Smooth muscle cell (in vitro differentiated cells): ENCODE measurements around the gene MAD1L1. TPM values are rescaled to one million over a fixed set of nuclear protein-coding genes. Genes with fewer than 3 reads are reported as not detected.

Experiments
- DNase-seq: peaks from one replicate; lab custom pipeline; 2025; ENCODE audit not compliant: unreplicated experiment; lab: John Stamatoyannopoulos, UW
- H2AFZ ChIP-seq: fragments of 200-600 bp; sonication (generic); 2 replicates; pipeline ENCODE4 v1.6.0; 2016; ENCODE audit warnings: antibody characterized with exemption, low read depth, mild to moderate bottlenecking
- H3F3A ChIP-seq: fragments of 200-600 bp; sonication (generic); 2 replicates; pipeline ENCODE4 v1.6.0; 2017; ENCODE audit warnings: antibody characterized with exemption, low read depth
- H3K27ac ChIP-seq: fragments of 200-600 bp; sonication (generic); 2 replicates; pipeline ENCODE4 v1.5.1; 2016; ENCODE audit warnings: low read depth, mild to moderate bottlenecking
- H3K27me3 ChIP-seq: fragments of 200-600 bp; sonication (generic); 2 replicates; pipeline ENCODE4 v1.6.1; 2016; ENCODE audit warnings: low read depth, mild to moderate bottlenecking
- H3K36me3 ChIP-seq: fragments of 200-600 bp; sonication (generic); 2 replicates; pipeline ENCODE4 v1.5.1; 2016; ENCODE audit warnings: low read depth
- H3K4me1 ChIP-seq: fragments of 200-600 bp; sonication (generic); 2 replicates; pipeline ENCODE4 v1.5.1; 2016; ENCODE audit warnings: low read depth
- H3K4me2 ChIP-seq: fragments of 200-600 bp; sonication (generic); 2 replicates; pipeline ENCODE4 v1.6.0; 2016; ENCODE audit warnings: mild to moderate bottlenecking
- H3K4me3 ChIP-seq: fragments of 200-600 bp; sonication (generic); 2 replicates; pipeline ENCODE4 v1.5.1; 2016; ENCODE audit warnings: mild to moderate bottlenecking
- H3K79me2 ChIP-seq: fragments of 200-600 bp; sonication (generic); 2 replicates; pipeline ENCODE4 v1.6.0; 2016; ENCODE audit warnings: low read depth, mild to moderate bottlenecking
- H3K9ac ChIP-seq: fragments of 200-600 bp; sonication (generic); 2 replicates; pipeline ENCODE4 v1.6.0; 2016; ENCODE audit warnings: low read depth
- H3K9me3 ChIP-seq: fragments of 200-600 bp; sonication (generic); replicated peaks from 2 replicates; pipeline ENCODE4 v1.5.1; 2016; ENCODE audit warnings: low read depth
- H4K20me1 ChIP-seq: fragments of 200-600 bp; sonication (generic); 2 replicates; pipeline ENCODE4 v1.6.0; 2016; ENCODE audit warnings: low read depth
- WGBS: methylation state at CpG from one replicate; pipeline ENCODE4 v1.1.7; 2016; ENCODE audit warnings: low lambda C conversion rate; 5-methylcytosine and 5-hydroxymethylcytosine counted together
- polyA plus RNA-seq: library from polyadenylated mRNA; unstranded; fragments of >200 nt; fragmentation: Nextera tagmentation; extraction: Ambion mirVana; gene quantifications from 2 replicates; pipeline ENCODE4 v1.2.1, GENCODE V29; 2016
- total RNA-seq: library from RNA; depleted of rRNA; stranded (reverse); fragments of >200 nt; gene quantifications from 2 replicates; pipeline ENCODE4 v1.2.3, GENCODE V29; 2014
- TF ChIP-seq, protein P1 (sequence below): fragments of 200-600 bp; sonication (generic); IDR thresholded peaks from 2 replicates; pipeline ENCODE4 v1.5.1; 2017; ENCODE audit warnings: borderline replicate concordance, mild to moderate bottlenecking, antibody characterized with exemption; ENCODE audit not compliant: insufficient read depth, poor library complexity, severe bottlenecking

The MAD1L1 gene
- total and polyA plus RNA-seq, 2 experiments from 2014 or later: 33.4 to 60.7 TPM

DNA sequence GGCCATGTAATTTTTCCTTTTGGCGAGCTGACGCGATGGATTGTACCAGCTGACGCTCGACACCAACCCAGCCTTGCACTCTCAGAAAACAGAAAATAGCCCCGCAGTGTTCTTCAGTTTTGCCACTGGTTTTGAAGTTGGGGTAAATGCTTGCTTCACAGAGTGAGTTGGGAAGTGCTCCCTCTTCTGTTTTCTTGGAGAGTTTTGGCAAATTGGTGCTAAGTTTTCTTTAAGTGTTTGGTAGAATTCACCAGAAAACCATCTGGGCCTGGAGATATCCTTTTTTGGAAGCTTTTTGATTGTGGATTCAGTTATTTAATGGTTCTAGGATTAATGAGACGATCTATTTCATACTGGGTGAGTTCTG is 309.9 kb downstream of the MAD1L1 start:
- H3F3A ChIP-seq: peaks cover 5% of the 10 kb centered on the region
- H3K4me3 ChIP-seq: no peak overlapping the region
- no peaks in the 10 kb centered on the region for H3K4me1 ChIP-seq
- H3K9me3 ChIP-seq: no peaks in the 10 kb centered on the region
- no peaks in the 10 kb centered on the region for H3K27me3 ChIP-seq
- H4K20me1 ChIP-seq: peaks cover 26% of the 10 kb centered on the region
- H3K36me3 ChIP-seq: no peaks in the 10 kb centered on the region
- TF ChIP-seq, protein P1, sequence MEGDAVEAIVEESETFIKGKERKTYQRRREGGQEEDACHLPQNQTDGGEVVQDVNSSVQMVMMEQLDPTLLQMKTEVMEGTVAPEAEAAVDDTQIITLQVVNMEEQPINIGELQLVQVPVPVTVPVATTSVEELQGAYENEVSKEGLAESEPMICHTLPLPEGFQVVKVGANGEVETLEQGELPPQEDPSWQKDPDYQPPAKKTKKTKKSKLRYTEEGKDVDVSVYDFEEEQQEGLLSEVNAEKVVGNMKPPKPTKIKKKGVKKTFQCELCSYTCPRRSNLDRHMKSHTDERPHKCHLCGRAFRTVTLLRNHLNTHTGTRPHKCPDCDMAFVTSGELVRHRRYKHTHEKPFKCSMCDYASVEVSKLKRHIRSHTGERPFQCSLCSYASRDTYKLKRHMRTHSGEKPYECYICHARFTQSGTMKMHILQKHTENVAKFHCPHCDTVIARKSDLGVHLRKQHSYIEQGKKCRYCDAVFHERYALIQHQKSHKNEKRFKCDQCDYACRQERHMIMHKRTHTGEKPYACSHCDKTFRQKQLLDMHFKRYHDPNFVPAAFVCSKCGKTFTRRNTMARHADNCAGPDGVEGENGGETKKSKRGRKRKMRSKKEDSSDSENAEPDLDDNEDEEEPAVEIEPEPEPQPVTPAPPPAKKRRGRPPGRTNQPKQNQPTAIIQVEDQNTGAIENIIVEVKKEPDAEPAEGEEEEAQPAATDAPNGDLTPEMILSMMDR: no peak
- 94% methylated on average over 7 of the region's 7 CpGs for WGBS
- DNase-seq: no peak
- no peak overlapping the region for H3K4me2 ChIP-seq
- H3K9ac ChIP-seq: no peak overlapping the region
- H3K27ac ChIP-seq: no peak overlapping the region
- H2AFZ ChIP-seq: no peak overlapping the region
- no peaks in the 10 kb centered on the region for H3K79me2 ChIP-seq

DNA sequence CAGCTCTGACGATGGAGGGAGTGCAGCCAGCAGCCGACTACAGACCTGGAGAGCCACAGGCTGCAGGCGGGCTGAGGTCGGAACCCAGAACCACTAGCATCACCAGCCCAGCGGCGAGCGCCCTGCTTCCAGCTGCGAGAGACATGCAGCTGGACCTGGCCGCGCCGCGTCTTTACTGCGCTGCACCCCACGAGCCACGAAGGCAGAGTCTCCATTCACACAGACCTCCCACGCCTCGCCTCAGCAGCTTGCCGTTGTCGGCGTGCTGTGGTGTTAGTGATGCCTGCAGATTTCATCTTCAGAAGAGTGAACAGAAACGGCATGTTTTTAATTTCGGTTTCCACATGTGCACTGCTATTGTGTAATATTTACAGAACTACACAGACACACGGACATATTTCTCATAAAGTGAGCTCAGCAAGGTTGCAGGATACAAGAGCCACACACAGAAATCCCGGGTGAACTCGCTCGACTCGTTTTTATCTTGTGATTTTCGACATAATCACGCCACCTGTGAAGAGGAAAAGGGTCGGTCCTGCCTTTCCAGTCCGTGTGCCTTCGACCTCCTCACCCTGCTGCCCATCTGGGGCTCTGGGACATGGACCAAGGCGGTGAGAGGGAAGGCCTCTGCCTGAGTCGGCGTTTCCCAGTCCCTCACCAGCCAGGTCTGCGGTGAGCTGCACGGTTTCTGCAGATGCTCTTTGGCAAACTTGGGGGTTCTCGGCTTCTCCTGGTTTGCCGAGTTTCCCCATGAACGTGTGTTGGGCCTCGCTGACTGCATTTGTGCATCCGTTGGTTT is 310.5 kb downstream of the MAD1L1 start:
- no peaks in the 10 kb centered on the region for H3K9me3 ChIP-seq
- no peak overlapping the region for H3K4me3 ChIP-seq
- H3F3A ChIP-seq: peaks cover under 1% of the 10 kb centered on the region
- no peaks in the 10 kb centered on the region for H3K4me1 ChIP-seq
- H3K27ac ChIP-seq: no peak overlapping the region
- no peaks in the 10 kb centered on the region for H3K27me3 ChIP-seq
- DNase-seq: no peak
- H3K9ac ChIP-seq: no peak overlapping the region
- H4K20me1 ChIP-seq: peaks cover 24% of the 10 kb centered on the region
- H3K4me2 ChIP-seq: no peak overlapping the region
- H3K36me3 ChIP-seq: no peaks in the 10 kb centered on the region
- no peaks in the 10 kb centered on the region for H3K79me2 ChIP-seq
- H2AFZ ChIP-seq: no peak overlapping the region
- WGBS: 91% methylated on average over 42 of the region's 42 CpGs
- TF ChIP-seq, protein P1: no peak

DNA sequence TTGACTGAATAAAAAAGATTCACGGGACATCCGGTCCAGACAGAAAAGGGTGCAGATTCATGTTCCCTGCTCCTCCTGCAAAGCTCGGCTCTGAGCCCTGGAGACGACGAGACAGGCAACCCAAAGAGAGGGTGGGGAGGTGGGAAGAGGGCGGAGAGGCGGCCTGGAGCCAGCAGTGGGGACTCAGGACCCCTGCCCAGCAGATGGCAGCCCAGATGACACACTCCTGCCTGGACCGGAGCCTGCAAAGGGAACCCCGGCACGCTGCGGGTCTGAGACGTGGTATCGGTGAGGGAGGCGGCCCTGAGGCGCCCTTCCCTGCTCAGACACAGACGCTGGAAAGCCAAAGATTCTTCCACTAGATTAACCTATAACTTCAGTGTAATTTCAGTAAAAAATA is 311.9 kb downstream of the MAD1L1 start:
- Histone ChIP-seq H3K4me2 (no peak overlapping the region), H3K79me2 (no peaks in the 10 kb centered on the region), H3K9me3 (no peaks in the 10 kb centered on the region), H3K9ac (no peak overlapping the region), H4K20me1 (peaks cover 11% of the 10 kb centered on the region), H3K4me3 (no peak overlapping the region), H3K27me3 (no peaks in the 10 kb centered on the region), H3K27ac (no peak overlapping the region), H3F3A (no peaks in the 10 kb centered on the region), H3K36me3 (no peaks in the 10 kb centered on the region), H3K4me1 (no peaks in the 10 kb centered on the region), H2AFZ (no peak overlapping the region)
- TF ChIP-seq, protein P1: no peak
- 95% methylated on average over 16 of the region's 16 CpGs for WGBS
- DNase-seq: no peak

DNA sequence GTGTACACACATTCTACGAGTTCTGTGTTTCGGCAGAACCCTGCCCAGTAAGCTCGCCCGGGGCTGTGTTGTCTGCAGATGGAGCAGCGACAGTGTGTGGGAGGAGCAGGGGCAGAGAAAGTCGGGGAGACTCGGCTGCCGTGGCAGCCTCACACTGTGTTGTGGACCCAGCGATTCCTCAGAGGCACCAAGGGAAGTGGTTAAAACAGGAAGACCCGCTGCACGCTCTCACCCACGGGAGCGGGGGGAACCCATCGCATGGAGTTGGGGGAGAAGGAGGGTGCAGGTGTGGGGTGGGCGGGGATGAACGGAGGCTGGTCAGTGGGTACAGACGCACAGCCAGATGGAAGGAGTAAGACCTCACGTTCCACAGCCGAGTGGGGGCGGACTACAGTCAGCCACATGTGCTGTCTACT is 312.5 kb downstream of the MAD1L1 start:
- Histone ChIP-seq H2AFZ (no peak overlapping the region), H3K27ac (no peak overlapping the region), H3K4me3 (no peak overlapping the region), H3K4me2 (no peak overlapping the region), H3K36me3 (no peaks in the 10 kb centered on the region), H3K79me2 (no peaks in the 10 kb centered on the region), H3K4me1 (no peaks in the 10 kb centered on the region), H4K20me1 (peaks cover 9% of the 10 kb centered on the region), H3K9me3 (no peaks in the 10 kb centered on the region), H3F3A (no peaks in the 10 kb centered on the region), H3K27me3 (no peaks in the 10 kb centered on the region), H3K9ac (no peak overlapping the region)
- 85% methylated on average over 20 of the region's 20 CpGs for WGBS
- TF ChIP-seq, protein P1: no peak
- no peak for DNase-seq
